Raji (cell line): ENCODE results near the gene IL11.

Source experiments
- POLR2A ChIP-seq: IDR thresholded peaks from 2 replicates; pipeline ENCODE4 v1.6.1; 2011; ENCODE audit warnings: low read depth, low read length, control low read depth; ENCODE audit not compliant: insufficient read depth

The IL11 gene

DNA sequence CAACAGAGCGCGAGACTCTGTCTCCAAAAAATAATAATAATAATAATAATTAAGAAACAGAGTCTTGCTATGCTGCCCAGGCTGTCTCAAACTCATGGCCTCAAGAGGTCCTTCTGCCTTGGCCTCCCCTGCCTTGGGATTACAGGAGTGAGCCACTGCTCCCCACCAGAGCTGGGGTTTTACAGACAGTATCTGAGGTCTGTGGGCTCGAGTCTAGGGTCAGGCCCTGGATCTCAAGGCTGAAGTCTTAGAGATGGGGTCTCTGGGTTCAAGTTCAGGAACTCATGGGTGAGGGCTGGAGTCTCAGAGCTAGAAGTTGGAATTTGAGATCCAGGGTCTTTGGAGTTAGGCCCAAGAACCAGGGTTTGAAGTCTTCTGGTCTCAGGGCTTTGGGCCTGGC lies 3.5 kb downstream of the IL11 start:
- no peak for TF ChIP-seq POLR2A

DNA sequence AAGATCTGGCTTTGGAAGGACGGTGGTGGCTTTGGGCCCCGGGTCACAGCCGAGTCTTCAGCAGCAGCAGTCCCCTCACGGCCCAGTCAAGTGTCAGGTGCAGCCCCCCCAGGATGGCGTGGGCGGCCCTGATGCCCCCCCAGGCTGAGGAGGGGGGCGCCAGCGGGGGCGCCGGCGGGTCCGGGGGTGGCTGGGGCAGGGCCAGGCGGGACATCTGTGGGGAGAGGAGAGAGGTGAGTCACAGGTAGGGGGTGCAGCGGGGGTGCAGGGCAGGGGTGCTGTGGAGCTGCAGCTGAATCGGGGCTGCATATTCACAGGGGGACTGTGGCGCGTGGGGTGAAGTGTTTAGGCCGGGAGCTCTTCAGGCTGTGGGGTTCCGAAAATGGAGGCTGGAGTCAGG lies 4.3 kb downstream of the IL11 start:
- TF ChIP-seq POLR2A: no peak

- no peak for TF ChIP-seq POLR2A
These were observed 5.0 kb downstream of the IL11 start for GRCh38 chr19:55365245-55365644.

DNA sequence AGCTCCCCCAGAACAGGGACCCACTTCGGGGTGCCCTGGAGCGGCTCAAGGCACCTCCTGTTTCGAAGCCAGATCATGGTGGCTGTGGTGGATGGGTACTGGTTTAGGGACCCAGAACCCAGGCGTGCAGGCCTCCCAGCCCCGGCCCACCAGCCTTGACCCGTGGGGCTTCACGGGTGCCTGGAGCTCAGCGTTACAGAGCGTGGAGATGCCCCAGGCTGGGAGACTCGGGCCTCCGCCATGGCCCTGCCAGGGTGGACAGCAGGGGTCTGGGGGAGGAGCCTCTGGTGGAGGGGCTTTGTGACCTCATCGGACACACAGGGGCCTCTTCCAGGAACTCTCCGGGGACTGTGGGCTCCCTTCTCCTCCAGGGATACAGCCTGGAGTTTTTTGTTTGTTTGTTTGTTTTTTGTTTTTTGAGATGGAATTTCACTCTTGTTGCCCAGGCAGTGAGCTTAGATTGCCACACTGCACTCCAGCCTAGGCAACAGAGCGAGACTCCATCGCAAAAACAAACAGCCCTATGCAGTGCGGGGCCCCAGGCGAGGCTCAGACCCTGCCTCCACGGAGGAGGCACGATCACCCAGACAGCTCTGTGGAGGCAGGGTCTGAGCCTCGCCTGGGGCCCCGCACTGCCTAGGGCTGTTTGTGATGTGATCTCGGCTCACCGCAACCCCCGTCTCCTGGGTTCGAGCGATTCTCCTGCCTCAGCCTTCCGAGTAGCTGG lies 7.1 kb downstream of the IL11 start, which contains the start of gene GARIN5B:
TSS of gene GARIN5B (minus strand) at position 271 of the 727 bp plus-strand sequence. CDS start at position 77, 194 bp downstream.
- TF ChIP-seq POLR2A: no peak

DNA sequence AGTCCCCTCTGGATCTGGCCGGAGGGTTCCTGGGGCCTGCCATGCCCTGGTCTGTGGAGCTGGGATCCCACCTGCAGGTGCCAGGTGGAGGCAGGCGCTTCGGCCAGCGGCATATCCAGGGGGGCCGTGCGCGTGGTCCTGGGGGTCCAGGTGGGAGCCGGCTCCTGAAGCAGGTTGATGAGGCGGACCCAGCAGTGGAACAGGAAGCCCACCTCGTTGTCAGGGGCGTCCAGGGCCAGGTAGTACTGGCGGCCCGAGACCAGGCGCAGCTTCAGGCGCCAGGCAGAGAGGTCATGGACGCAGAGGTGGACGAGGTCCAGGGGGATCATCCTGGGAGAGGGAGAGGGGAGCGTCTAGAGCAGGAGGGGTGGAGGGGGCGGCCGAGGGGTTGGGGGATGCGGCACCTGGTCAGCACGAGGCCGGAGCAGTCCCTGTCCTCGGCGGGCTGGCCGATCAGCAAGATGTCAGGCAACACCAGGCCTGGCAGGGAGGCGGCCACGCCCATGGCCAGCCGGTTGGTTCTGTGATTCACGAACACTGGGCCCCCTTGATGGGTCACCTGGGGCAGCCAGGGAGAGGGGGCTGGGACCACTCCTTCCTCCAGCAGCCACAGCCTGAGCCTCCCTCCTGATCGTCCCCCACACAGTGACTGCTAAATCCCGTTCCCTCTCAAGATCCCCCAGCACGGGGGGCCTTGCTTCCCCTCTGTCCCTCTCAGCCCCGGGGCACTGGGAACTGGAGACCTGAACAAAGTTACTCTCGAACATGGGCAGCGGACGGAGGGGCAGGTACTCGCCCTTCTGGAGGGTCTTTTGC lies 7.9 kb downstream of the IL11 start:
- TF ChIP-seq POLR2A: no peak

- no peak for TF ChIP-seq POLR2A
These were observed 9.4 kb downstream of the IL11 start for GRCh38 chr19:55360902-55361301.

DNA sequence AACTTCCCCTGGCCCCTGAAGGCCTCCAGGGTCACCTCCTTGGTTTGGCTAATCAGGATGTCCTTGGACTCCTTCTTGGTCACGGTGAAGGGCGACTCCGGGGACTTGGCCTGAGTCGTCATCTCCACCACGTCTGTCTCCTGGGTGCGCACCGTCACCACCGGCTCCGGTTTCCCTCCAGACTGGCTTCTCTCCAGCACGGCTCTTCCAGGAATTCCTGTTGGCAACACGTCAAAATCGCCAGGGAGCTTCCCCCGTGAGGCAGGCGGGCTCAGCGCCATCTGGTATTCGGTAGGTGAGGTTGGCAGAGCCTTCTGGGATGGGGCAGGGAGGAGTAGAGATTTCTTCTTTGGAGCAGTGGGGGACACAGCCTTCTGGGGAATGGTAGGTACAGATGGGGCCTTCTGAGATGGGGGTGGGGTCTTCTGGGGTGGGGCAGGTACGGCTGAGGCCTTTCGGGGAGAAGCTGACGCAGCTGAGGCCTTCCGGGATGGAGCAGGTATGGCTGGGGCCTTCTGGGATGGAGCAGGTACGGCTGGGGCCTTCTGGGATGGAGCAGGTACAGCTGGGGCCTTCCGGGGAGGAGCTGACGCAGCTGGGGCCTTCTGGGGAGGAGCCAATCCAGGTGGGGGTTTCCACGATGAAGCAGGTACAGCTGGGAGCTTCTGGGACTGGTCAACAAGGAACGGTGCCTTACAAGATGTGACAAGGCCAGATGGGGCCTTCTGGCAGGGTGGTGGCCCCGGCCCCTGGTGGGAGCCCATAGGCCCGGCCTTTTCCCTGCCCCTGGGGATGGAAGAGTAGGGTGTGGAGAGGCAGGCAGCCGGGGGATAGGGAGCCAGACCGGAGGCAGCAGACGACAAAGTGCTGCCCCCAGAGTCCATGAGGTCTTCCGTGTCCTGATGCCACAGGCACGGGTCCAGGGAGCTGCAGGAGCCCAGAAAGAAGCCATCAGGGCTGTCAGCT lies 11.0 kb downstream of the IL11 start:
- no peak for TF ChIP-seq POLR2A

GRCh38 chr19:55358493-55358892 lies 11.8 kb downstream of the IL11 start:
- no peak for TF ChIP-seq POLR2A

DNA sequence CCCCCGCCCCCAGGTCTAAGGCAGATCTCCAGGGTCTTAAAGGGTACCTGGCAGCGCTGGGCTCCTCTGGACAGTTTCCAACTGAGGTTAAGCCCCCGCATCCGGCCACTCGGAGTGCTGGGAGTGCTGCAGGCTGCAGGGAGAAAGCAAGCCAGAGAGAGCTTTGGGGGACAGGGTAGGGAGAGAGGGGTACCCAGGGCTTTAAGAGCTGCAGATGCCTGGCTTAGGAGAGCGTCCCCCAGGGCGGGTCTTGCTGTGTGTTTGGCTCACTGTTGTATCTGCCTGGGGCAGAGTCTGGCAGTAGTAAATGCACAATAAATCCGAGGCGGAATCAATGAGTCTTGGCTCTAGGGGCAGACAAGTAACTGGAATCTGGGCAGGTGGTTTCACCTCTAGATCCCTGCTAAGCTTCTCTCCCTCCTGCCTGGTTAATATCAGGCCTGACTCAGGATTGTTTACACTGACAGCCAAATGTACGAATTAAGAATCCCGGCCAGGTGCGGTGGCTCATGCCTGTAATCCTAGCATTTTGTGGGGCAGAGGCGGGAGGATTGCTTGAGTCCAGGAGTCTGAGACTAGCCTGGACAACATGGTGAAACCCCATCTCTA lies 14.9 kb downstream of the IL11 start:
- TF ChIP-seq POLR2A: no peak

DNA sequence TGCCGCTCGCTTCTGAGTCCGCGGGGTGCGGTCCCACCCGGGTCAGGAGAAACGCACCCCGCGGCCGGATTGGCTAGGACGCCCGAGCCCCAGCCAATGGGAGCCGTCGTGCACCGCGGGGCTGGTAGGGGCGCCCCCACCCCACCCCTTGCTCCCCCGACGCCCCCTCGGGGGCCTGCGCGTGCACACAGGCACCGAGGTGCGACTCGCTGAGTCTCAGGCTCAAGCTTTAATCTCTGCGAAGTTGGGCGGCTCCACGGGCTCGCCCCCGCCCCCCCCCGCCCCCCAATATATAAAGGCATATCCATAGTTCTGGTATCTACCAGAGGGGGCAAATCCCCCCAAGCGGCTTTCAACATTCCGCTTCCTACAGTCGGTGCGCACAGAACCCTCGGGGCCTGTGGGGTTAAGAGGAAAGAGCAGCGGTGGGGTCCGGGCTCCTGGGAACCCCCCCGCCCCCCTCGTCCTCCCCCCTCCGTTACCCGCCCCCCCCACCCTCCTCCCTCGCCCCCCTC lies 15.5 kb downstream of the IL11 start, which contains the start of gene COX6B2:
TSS of gene COX6B2 (minus strand) at position 22 of the 515 bp plus-strand sequence. CDS start 198 bp downstream, outside the sequence.
- no peak for TF ChIP-seq POLR2A

GRCh38 chr19:55353803-55354697 lies 16.2 kb downstream of the IL11 start:
- no peak for TF ChIP-seq POLR2A

DNA sequence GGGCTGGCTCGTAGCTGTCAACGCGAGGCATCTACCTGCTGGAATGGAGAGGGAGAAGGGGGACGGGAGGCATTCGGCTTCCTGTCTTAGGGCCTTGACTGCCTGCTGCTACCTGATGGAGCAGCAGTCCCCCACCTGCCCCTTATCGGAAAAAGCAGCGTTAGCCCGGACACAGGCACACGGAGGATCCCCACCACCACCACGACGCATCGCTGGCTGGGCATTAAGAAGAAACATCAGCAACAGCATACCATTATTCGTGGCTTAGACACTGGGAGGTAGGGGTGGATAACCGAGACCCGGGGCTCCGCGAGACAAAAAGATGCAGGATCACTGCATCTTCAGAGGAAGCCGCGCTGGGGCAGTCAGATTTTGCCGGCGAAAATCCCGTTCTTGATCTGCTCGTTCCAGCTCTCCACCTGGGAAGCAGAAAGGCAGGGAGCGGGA lies 16.9 kb downstream of the IL11 start:
- no peak for TF ChIP-seq POLR2A

- no peak for TF ChIP-seq POLR2A
These were observed 17.6 kb downstream of the IL11 start for GRCh38 chr19:55352549-55353145.
